ENCODE measurements around the gene MARK3. TPM values are rescaled to one million over a fixed set of nuclear protein-coding genes. Genes with fewer than 3 reads are reported as not detected.

The MARK3 gene
- total RNA-seq, 1 experiment from 2014 or later: 83.9 TPM

DNA sequence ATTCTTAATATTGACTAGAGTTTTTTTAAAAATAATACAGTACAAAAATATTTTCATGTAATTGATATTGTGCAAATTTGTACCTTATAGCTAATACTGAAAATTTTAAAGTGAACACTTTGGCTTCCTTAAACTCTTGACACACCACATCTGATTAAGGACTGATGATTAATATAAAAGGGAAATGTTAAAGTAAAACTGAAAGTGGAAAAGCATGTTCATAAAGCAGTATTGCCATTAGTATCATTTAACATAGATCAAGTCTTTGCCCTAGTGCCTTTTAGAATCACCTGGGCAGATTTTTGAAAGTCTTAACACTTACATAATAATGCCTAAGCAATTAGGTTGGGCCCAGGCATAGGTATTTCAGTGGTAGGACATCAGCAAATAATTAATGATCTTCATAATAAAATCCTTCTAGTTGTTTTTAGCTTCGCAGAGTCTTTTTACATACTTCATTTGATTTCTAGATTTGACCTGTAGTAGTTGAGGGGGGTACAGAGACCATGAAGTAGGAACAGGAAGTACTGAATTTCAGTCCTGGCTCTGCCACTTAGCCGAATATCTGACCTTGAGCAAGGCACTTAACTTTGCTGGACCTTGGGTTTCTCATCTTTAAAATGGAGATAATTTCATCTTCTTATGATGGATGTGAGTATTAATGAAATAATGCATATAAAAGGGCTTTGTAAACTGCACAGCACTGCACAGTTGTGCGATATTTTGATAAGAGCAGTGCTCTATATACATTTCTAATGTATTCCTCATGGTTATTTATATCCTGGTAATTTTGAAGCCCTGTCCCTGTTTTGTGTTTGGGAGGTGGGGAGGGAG lies 43.7 kb downstream of the MARK3 start:
- H3K9me3 ChIP-seq (replicated peaks): no peaks in the 10 kb centered on the region
- peaks cover 8% of the 10 kb centered on the region; the same call in 1 of the 2 replicates for H3K4me1 ChIP-seq
- H3K27ac ChIP-seq: no peak overlapping the region
- DNase-seq: no peak
- H3K36me3 ChIP-seq: peaks cover 6% of the 10 kb centered on the region
- H3K4me3 ChIP-seq: no peak overlapping the region
- no peaks in the 10 kb centered on the region for H3K27me3 ChIP-seq

- no peak overlapping the region for H3K4me3 ChIP-seq
- no peak overlapping the region for H3K27ac ChIP-seq
- H3K27me3 ChIP-seq: no peaks in the 10 kb centered on the region
- peaks cover 8% of the 10 kb centered on the region; the same call in 1 of the 2 replicates for H3K4me1 ChIP-seq
- peaks cover 10% of the 10 kb centered on the region for H3K36me3 ChIP-seq
- DNase-seq: no peak
- no peaks in the 10 kb centered on the region for H3K9me3 ChIP-seq (replicated peaks)
These were observed 45.1 kb downstream of the MARK3 start for GRCh38 chr14:103430358-103430757.

DNA sequence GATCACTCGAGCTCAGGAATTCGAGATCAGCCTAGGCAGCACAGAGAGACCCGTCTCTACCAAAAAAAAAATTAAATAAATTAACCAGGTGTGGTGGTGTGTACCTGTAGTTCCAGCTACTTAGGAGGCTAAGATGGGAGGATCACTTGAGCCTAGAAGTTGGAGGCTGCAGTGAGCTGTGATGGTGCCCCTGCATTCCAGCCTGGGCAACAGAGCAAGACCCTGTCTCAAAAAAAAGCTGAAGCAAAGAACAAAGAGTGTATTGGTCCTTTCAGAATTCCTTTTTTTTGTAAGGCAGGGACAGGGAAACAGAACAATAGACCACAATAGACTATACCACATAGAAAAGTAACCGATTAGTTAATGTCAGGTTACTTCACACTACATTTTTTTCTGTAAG lies 47.4 kb downstream of the MARK3 start:
- Histone ChIP-seq H3K4me1 (peaks cover 5% of the 10 kb centered on the region; the same call in 1 of the 2 replicates), H3K4me3 (no peak overlapping the region), H3K9me3 (replicated peaks) (no peaks in the 10 kb centered on the region), H3K27ac (no peak overlapping the region), H3K36me3 (peaks cover 8% of the 10 kb centered on the region), H3K27me3 (no peaks in the 10 kb centered on the region)
- DNase-seq: no peak

DNA sequence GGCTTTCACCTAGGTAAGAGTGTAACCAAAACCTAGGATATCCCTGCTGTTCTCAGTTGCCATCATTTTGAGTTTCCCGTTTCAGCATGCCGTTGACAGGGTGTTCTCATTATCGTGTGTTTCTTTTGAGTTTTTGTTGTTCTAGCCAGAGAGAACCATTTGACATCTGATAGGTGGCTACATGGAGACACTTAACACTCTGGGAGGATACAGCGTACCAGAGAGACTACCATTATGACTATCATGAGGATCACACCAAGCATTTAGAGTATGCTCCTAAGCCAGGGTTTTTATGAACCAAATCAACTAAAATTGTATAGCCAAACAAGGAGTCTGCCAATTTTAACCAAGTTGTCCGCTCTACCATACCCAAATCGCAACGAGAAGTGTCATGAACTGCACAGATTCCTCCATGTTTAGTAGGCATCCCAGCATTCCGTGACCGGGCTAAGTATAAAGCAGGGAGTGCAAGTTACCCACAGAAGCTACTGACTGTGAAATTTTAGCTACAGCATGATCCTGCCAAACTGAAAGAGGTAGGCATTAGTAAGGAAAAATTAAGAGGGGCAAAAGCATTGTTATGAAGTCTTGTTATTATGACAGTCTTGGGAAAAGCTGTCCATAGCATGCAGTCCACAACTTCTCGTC lies 48.8 kb downstream of the MARK3 start:
- H3K27me3 ChIP-seq: no peaks in the 10 kb centered on the region
- no peaks in the 10 kb centered on the region for H3K9me3 ChIP-seq (replicated peaks)
- H3K4me3 ChIP-seq: no peak overlapping the region
- H3K4me1 ChIP-seq: no peaks in the 10 kb centered on the region
- peaks cover 9% of the 10 kb centered on the region for H3K36me3 ChIP-seq
- no peak overlapping the region for H3K27ac ChIP-seq
- no peak for DNase-seq

GRCh38 chr14:103434868-103435442 lies 49.7 kb downstream of the MARK3 start:
- Histone ChIP-seq H3K4me3 (no peak overlapping the region), H3K27me3 (no peaks in the 10 kb centered on the region), H3K4me1 (no peaks in the 10 kb centered on the region), H3K36me3 (peaks cover 17% of the 10 kb centered on the region), H3K27ac (no peak overlapping the region), H3K9me3 (replicated peaks) (no peaks in the 10 kb centered on the region)
- DNase-seq: no peak

GRCh38 chr14:103436533-103436932 lies 51.3 kb downstream of the MARK3 start:
- DNase-seq: no peak
- no peak overlapping the region for H3K4me3 ChIP-seq

GRCh38 chr14:103442288-103442687 lies 57.1 kb downstream of the MARK3 start:
- Histone ChIP-seq H3K4me3 (no peak overlapping the region), H3K27ac (no peak overlapping the region), H3K9me3 (replicated peaks) (no peaks in the 10 kb centered on the region), H3K27me3 (no peaks in the 10 kb centered on the region), H3K4me1 (no peaks in the 10 kb centered on the region), H3K36me3 (peaks cover 23% of the 10 kb centered on the region)
- DNase-seq: no peak

More at GRCh38 chr14:103436533-103436932, 51.3 kb downstream of the MARK3 start:
- Histone ChIP-seq H3K36me3 (peaks cover 23% of the 10 kb centered on the region), H3K4me1 (no peaks in the 10 kb centered on the region), H3K27me3 (no peaks in the 10 kb centered on the region), H3K27ac (no peak overlapping the region), H3K9me3 (replicated peaks) (no peaks in the 10 kb centered on the region)

DNA sequence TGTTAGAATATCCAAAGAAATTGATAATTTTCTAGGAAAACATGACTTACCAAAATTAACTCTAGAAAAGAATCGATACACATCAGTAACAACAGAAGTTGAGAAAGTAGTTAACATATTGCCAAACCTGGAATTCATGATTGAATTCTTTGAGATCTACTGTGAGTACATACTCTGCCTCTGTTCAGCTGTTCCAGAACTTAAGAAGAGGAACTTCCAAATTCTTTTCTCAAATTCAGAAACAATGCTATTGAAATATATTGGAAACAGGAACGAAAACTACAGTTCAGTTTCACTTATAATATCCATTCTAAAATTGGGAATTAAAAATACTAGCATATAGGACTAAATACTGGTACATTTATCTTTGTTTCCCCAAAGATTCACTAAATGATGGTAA lies 57.9 kb downstream of the MARK3 start:
- Histone ChIP-seq H3K27ac (no peak overlapping the region), H3K4me3 (no peak overlapping the region), H3K9me3 (replicated peaks) (no peaks in the 10 kb centered on the region), H3K36me3 (peaks cover 23% of the 10 kb centered on the region), H3K27me3 (no peaks in the 10 kb centered on the region), H3K4me1 (no peaks in the 10 kb centered on the region)
- no peak for DNase-seq

DNA sequence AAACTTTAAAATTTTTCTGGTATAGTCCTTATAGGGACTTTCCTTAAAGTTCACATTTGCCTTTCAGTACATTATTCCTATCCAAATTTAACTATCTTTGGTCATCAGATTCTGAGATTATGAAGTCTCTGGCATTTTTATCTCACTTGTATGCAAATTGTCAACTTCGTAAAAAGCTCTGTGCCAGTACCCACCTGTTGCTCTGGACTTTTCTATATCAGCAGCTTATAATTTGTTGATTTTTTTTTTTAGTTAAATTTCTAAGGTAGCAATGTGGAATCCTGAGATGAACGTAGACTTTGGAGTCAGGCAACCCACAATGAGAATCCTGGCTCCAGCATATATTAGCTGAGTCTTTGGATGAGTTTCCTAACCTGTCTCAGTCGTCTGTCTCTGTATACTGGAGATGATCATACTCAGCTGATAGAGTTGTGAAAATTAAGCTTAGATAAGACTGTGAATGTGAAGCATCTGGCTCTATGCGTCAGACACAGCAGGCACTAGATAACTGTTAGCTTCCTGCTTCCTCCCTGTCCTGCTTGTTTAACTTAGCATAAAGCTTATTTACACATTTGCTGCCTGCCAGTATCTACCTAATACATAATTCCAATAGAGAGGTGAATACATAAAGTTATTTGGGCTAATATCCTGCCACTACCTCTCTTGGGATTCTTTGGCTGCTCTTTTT lies 59.8 kb downstream of the MARK3 start:
- no peak for DNase-seq
- no peak overlapping the region for H3K4me3 ChIP-seq
- peaks cover 20% of the 10 kb centered on the region for H3K36me3 ChIP-seq
- no peak overlapping the region for H3K27ac ChIP-seq
- no peaks in the 10 kb centered on the region for H3K4me1 ChIP-seq
- no peaks in the 10 kb centered on the region for H3K27me3 ChIP-seq
- H3K9me3 ChIP-seq (replicated peaks): no peaks in the 10 kb centered on the region

- Histone ChIP-seq H3K36me3 (peaks cover 19% of the 10 kb centered on the region), H3K4me3 (no peak overlapping the region), H3K27me3 (no peaks in the 10 kb centered on the region), H3K9me3 (replicated peaks) (no peaks in the 10 kb centered on the region), H3K27ac (no peak overlapping the region), H3K4me1 (no peaks in the 10 kb centered on the region)
- no peak for DNase-seq
These were observed 60.6 kb downstream of the MARK3 start for GRCh38 chr14:103445806-103446205.

DNA sequence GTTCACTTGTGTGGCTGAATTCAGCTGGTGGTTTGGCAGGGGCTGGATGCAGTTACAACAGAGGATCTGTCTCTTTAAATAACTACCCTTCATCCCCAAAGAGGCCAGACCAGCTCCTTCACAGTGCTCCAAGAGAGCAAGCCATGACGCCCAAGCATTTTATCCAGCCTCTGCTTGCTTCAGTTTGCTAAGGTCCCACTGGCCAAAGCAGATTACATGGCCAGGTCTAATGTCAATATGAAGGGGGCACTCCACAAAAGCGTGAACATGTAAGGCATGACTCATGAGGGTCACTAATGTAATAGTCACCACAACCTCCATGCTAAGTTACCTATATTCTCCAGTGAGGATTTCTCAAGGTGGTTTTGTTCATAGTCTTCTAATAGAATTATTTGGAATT lies 62.9 kb downstream of the MARK3 start:
- Histone ChIP-seq H3K9me3 (replicated peaks) (no peaks in the 10 kb centered on the region), H3K27ac (no peak overlapping the region), H3K4me1 (no peaks in the 10 kb centered on the region), H3K4me3 (no peak overlapping the region), H3K27me3 (no peaks in the 10 kb centered on the region), H3K36me3 (peaks cover 16% of the 10 kb centered on the region)
- DNase-seq: no peak

- no peak for DNase-seq
- H3K4me1 ChIP-seq: no peaks in the 10 kb centered on the region
- no peak overlapping the region for H3K27ac ChIP-seq
- H3K36me3 ChIP-seq: peaks cover 18% of the 10 kb centered on the region
- H3K27me3 ChIP-seq: no peaks in the 10 kb centered on the region
- H3K9me3 ChIP-seq (replicated peaks): no peaks in the 10 kb centered on the region
- H3K4me3 ChIP-seq: no peak overlapping the region
These were observed 64.5 kb downstream of the MARK3 start for GRCh38 chr14:103449634-103450161.

GRCh38 chr14:103450416-103450815 lies 65.2 kb downstream of the MARK3 start:
- H3K4me1 ChIP-seq: no peaks in the 10 kb centered on the region
- H3K9me3 ChIP-seq (replicated peaks): no peaks in the 10 kb centered on the region
- no peak overlapping the region for H3K4me3 ChIP-seq
- H3K36me3 ChIP-seq: peaks cover 20% of the 10 kb centered on the region
- H3K27me3 ChIP-seq: no peaks in the 10 kb centered on the region
- H3K27ac ChIP-seq: no peak overlapping the region
- no peak for DNase-seq

DNA sequence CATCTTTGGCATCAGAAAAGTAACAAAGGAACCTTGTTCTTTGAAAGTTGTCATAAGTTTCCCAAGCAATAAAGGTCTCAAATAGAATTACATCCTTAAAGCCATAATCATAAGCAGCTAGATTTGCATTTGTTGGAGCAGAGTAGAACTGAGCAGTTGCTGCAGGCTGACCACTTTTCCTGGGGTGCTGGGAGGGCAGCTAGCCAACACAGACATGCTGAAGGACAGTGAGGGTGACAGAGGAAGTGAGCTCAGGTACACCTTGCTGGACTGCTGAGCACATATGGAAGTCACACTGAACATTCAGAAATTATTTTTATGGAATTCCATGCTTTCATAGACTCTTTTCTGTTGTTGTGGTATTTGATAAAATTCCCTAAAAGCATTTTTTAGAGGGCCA lies 66.2 kb downstream of the MARK3 start:
- H3K9me3 ChIP-seq (replicated peaks): no peaks in the 10 kb centered on the region
- H3K27ac ChIP-seq: no peak overlapping the region
- H3K4me1 ChIP-seq: no peaks in the 10 kb centered on the region
- no peak overlapping the region for H3K4me3 ChIP-seq
- DNase-seq: no peak
- H3K36me3 ChIP-seq: peaks cover 18% of the 10 kb centered on the region
- H3K27me3 ChIP-seq: no peaks in the 10 kb centered on the region

- no peak for DNase-seq
- no peaks in the 10 kb centered on the region for H3K4me1 ChIP-seq
These were observed 68.6 kb downstream of the MARK3 start for GRCh38 chr14:103453791-103454190.

More at GRCh38 chr14:103453791-103454190, 68.6 kb downstream of the MARK3 start:
- no peaks in the 10 kb centered on the region for H3K27me3 ChIP-seq
- no peak overlapping the region for H3K27ac ChIP-seq
- no peak overlapping the region for H3K4me3 ChIP-seq
- H3K36me3 ChIP-seq: peaks cover 18% of the 10 kb centered on the region
- no peaks in the 10 kb centered on the region for H3K9me3 ChIP-seq (replicated peaks)
